ENCODE data around the gene NUP205. TPM values are rescaled to one million over a fixed set of nuclear protein-coding genes. Genes with fewer than 3 reads are reported as not detected.
A peak's percentile ranks its signal among the peaks of the same experiment; 100 is the strongest.

The NUP205 gene
- total RNA-seq, 6 donors from 2014 or later: 27.4 to 41.9 (median 33.1) TPM

DNA sequence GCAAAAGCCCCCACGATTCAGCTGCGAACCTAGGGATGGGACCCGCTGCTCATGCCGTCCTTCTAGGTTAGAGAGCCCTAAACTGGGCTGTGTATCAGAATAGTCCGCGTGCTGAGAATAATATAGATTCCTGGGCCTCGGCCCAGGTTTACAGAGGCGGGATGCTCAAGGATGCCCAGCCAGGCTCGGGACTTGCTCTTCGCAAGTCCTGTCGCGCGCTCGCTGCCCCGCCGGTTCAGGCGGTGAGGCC, 104.3 kb downstream of the NUP205 start:
- Histone ChIP-seq H3K4me1 (peaks cover 20 to 49% (median 24%) of the 10 kb centered on the region in 4 donors), H3K36me3 (peaks cover 0 to 3% (median 0%) of the 10 kb centered on the region in 4 donors), H3K9me3 (no peaks in the 10 kb centered on the region), H3K4me3 (peak overlapping the region; percentile 26 to 93 (median 82)), H3K27me3 (no peaks in the 10 kb centered on the region), H3K27ac (peak overlapping the region; percentile 87 to 93 (median 90))
- WGBS, 2 donors: 10 to 40% methylated on average over 2 to 17 of the region's 17 CpGs
- TF ChIP-seq EP300 (IDR thresholded peaks at IDR 0.05): no peak
- TF ChIP-seq, protein P1, sequence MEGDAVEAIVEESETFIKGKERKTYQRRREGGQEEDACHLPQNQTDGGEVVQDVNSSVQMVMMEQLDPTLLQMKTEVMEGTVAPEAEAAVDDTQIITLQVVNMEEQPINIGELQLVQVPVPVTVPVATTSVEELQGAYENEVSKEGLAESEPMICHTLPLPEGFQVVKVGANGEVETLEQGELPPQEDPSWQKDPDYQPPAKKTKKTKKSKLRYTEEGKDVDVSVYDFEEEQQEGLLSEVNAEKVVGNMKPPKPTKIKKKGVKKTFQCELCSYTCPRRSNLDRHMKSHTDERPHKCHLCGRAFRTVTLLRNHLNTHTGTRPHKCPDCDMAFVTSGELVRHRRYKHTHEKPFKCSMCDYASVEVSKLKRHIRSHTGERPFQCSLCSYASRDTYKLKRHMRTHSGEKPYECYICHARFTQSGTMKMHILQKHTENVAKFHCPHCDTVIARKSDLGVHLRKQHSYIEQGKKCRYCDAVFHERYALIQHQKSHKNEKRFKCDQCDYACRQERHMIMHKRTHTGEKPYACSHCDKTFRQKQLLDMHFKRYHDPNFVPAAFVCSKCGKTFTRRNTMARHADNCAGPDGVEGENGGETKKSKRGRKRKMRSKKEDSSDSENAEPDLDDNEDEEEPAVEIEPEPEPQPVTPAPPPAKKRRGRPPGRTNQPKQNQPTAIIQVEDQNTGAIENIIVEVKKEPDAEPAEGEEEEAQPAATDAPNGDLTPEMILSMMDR (IDR thresholded peaks at IDR 0.05): no peak
- no peak for TF ChIP-seq POLR2A (IDR thresholded peaks at IDR 0.05)
- DNase-seq: no peak
- ATAC-seq (ENCODE audit: low FRiP score in 2 of 2): no peak

DNA sequence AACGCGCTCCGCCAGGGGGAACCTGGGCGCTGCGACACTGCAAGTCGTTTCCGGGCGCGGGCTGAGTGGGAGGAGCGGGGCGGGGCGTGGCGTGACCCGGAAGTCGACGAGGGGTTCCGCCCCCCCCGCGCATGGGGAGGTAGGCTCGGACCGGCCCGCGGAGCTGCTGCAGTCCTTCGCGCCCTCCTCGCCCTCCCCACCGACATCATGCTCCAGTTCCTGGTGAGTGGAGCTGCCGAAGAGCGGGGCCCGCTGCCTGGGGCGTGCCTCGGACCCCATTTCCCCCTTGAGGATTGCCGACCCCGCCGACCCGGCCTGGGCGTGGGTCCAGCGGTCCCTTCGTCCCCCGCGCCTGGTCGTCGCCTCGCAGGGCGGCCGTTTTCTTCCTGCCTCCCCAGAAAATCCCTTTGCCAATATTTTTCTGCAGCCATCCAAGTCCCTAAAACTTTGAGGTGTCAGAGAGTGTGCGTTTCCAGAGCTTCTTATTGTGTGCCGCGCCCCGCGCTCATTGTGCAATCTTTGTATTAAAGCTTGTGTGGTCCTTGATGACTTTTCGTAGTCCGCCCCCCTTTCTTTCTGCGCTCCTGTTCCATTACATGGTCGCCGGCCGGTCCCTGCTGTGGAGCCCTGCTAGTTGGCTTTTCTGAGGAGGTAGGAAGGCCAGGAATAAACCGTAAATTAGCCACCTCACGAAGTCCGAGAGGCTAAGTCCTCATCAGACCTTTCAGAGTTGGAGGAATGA, 104.8 kb downstream of the NUP205 start, which contains the start of gene STMP1:
Gene STMP1 (plus strand): TSS at position 142 of the 742 bp plus-strand sequence.
- ATAC-seq (ENCODE audit: low FRiP score in 2 of 2): peak; percentile 99
- peak within 1 kb of the TSS; percentile 74 to 97 (median 92) for H3K4me3 ChIP-seq
- TF ChIP-seq, protein P1 (IDR thresholded peaks at IDR 0.05): peak; percentile 84 to 98 (median 96)
- TF ChIP-seq EP300 (IDR thresholded peaks at IDR 0.05) (peak in 1 of 4 donors; percentile 49), POLR2A (IDR thresholded peaks at IDR 0.05) (peak in 3 of 4 donors; percentile 89 to 96 (median 92)), POLR2AphosphoS5 (IDR thresholded peaks at IDR 0.05) (peak; percentile 96 to 98)
- no peaks in the 10 kb centered on the region for H3K27me3 ChIP-seq
- H3K9me3 ChIP-seq: no peaks in the 10 kb centered on the region
- peaks cover 20 to 52% (median 24%) of the 10 kb centered on the region in 4 donors for H3K4me1 ChIP-seq
- peaks cover 0 to 3% (median 0%) of the 10 kb centered on the region in 4 donors for H3K36me3 ChIP-seq
- peak within 1 kb of the TSS; percentile 87 to 93 (median 90) for H3K27ac ChIP-seq
- WGBS, 2 donors: 0 to 1% methylated on average over 16 to 50 of the region's 60 CpGs
- peak; percentile 96 to 99 for DNase-seq

DNA sequence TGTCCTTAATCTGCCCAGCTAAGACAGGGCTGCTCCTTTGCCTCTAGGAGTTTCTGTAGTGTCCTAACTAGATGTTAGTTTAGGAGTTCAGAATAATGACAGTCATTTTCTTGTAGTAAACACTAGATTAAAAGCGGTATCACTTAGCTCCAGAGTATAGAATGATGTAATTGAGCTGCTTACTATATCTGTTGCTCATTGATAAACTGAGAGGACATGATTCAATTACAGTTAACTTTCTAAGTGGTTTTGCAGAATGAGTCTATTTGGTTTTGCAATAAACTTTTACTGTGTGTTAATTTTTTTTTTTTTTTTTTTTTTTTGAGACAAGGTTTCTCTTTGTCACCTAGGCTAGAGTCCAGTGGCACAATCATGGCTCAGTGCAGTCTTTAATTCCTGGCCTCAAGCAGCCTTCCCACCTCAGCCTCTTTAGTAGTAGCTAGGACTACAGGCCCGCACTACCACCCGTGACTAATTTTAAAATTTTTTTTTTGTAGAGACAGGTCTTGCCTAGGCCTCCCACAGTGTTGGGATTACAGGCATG, 106.4 kb downstream of the NUP205 start:
- TF ChIP-seq EP300 (IDR thresholded peaks at IDR 0.05) (no peak), POLR2A (IDR thresholded peaks at IDR 0.05) (no peak), POLR2AphosphoS5 (IDR thresholded peaks at IDR 0.05) (no peak)
- TF ChIP-seq, protein P1 (IDR thresholded peaks at IDR 0.05): no peak
- ATAC-seq (ENCODE audit: low FRiP score in 2 of 2) (no peak), DNase-seq (no peak)
- no peak overlapping the region for H3K4me3 ChIP-seq
- H3K27me3 ChIP-seq: no peaks in the 10 kb centered on the region
- H3K36me3 ChIP-seq: peaks cover 0 to 3% (median 0%) of the 10 kb centered on the region in 4 donors
- WGBS, 2 donors: 77 to 85% methylated on average over 3 of the region's 3 CpGs
- peak overlapping the region in 2 of 4 donors; percentile 87 to 93 for H3K27ac ChIP-seq
- peaks cover 20 to 52% (median 24%) of the 10 kb centered on the region in 4 donors for H3K4me1 ChIP-seq
- H3K9me3 ChIP-seq: no peaks in the 10 kb centered on the region

DNA sequence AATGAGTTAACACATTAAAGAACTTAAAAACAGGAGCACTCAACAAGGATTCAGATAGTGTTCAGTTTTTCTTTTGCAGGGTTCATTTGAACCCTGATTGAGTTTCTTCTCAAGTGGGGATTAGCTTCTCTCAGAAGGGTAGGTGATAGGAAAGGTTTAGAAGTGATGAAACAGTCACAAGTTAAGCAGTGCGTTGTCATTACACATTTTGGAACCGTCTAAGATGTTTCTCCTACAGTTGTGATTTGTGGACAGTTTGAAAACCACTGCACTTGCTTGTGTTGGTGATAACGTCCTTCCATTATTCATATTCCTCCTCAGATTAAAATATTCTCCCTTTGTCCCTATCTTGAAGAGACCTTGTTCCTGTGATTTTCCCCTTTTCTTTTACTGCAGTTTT, 107.3 kb downstream of the NUP205 start:
- Histone ChIP-seq H3K4me1 (peaks cover 16 to 50% (median 25%) of the 10 kb centered on the region in 4 donors), H3K27ac (no peak overlapping the region), H3K4me3 (no peak overlapping the region), H3K36me3 (peaks cover 0 to 3% (median 0%) of the 10 kb centered on the region in 4 donors), H3K9me3 (no peaks in the 10 kb centered on the region), H3K27me3 (no peaks in the 10 kb centered on the region)
- WGBS, 2 donors: 76 to 83% methylated on average over 3 of the region's 3 CpGs
- DNase-seq (no peak), ATAC-seq (ENCODE audit: low FRiP score in 2 of 2) (no peak)
- TF ChIP-seq, protein P1 (IDR thresholded peaks at IDR 0.05): no peak
- TF ChIP-seq POLR2A (IDR thresholded peaks at IDR 0.05): no peak
- no peak for TF ChIP-seq POLR2AphosphoS5 (IDR thresholded peaks at IDR 0.05)
- TF ChIP-seq EP300 (IDR thresholded peaks at IDR 0.05): no peak
